A673 (cell line): ENCODE results near the gene TMEM174.

Source experiments
- CTCF ChIP-seq: fragments of 300-800, 200-600 bp; sonication (generic); conservative IDR thresholded peaks from 2 replicates; pipeline ENCODE4 v1.5.1; 2017; ENCODE audit warnings: low read depth, mild to moderate bottlenecking, antibody characterized with exemption, low read length, moderate library complexity, mixed read lengths
- EZH2 ChIP-seq: fragments of 200-600 bp; sonication (generic); IDR thresholded peaks from 2 replicates; pipeline ENCODE4 v1.6.1; 2017; ENCODE audit warnings: borderline replicate concordance, low read depth, mild to moderate bottlenecking, mixed read lengths, antibody characterized with exemption, low read length; ENCODE audit not compliant: poor library complexity, severe bottlenecking

GRCh38 chr5:73151766-73152410, 21.1 kb upstream of the TMEM174 start:
- TF ChIP-seq CTCF: no peak
- TF ChIP-seq EZH2: no peak
